Stimulated activated CD8-positive, alpha-beta memory T cell treated with anti-CD3 and anti-CD28 coated beads, Interleukin-15, amount 100 ng/mL, for 1 hour (primary cell): ENCODE data around the gene SFTA2.
"Not testable (repeated sequence)": the region's sequence is repeated elsewhere in the genome, so short reads cannot be mapped to it uniquely, and the experiment has no call there.

Source experiments
- DNase-seq: peaks from one replicate; pipeline ENCODE4 v3.0.0-alpha.2; 2020; ENCODE audit warnings: low read depth

Gene SFTA2

GRCh38 chr6:30931969-30932645 lies at the start of gene SFTA2:
Gene SFTA2 (minus strand): TSS chr6:30932170. CDS start chr6:30932096, 74 bp downstream.
- DNase-seq, result no peak

GRCh38 chr6:30979690-30980089 lies 47.7 kb upstream of the SFTA2 start:
- DNase-seq, result no peak

GRCh38 chr6:30979141-30979540 lies 47.2 kb upstream of the SFTA2 start:
- no peak for DNase-seq

- DNase-seq, result no peak
Measured at GRCh38 chr6:30974490-30975252, 42.7 kb upstream of the SFTA2 start.

GRCh38 chr6:30972816-30973215 lies 40.8 kb upstream of the SFTA2 start:
- DNase-seq, result no peak

- no peak for DNase-seq
Measured at GRCh38 chr6:30970946-30971345, 39.0 kb upstream of the SFTA2 start.

GRCh38 chr6:30969171-30969570 lies 37.2 kb upstream of the SFTA2 start:
- DNase-seq, result not testable (repeated sequence)

- no peak for DNase-seq
Measured at GRCh38 chr6:30966154-30966553, 34.2 kb upstream of the SFTA2 start.

GRCh38 chr6:30965140-30965601 lies 33.2 kb upstream of the SFTA2 start:
- DNase-seq, result no peak

GRCh38 chr6:30964075-30964474 lies 32.1 kb upstream of the SFTA2 start:
- no peak for DNase-seq

- DNase-seq, result no peak
Measured at GRCh38 chr6:30963641-30964040, 31.7 kb upstream of the SFTA2 start.

- no peak for DNase-seq
Measured at GRCh38 chr6:30962716-30963115, 30.7 kb upstream of the SFTA2 start.

GRCh38 chr6:30960907-30961673 lies 29.1 kb upstream of the SFTA2 start:
- no peak for DNase-seq

GRCh38 chr6:30957716-30958115 lies 25.7 kb upstream of the SFTA2 start:
- DNase-seq, result no peak

GRCh38 chr6:30955367-30956042 lies 23.5 kb upstream of the SFTA2 start:
- peak; percentile 50 for DNase-seq

GRCh38 chr6:30954631-30955366 lies 22.8 kb upstream of the SFTA2 start:
- DNase-seq, result no peak

- DNase-seq, result no peak
Measured at GRCh38 chr6:30951907-30952469, 20.0 kb upstream of the SFTA2 start.

GRCh38 chr6:30948811-30949210 lies 16.8 kb upstream of the SFTA2 start:
- no peak for DNase-seq

GRCh38 chr6:30947231-30947630 lies 15.3 kb upstream of the SFTA2 start:
- DNase-seq, result no peak

GRCh38 chr6:30945281-30945680 lies 13.3 kb upstream of the SFTA2 start:
- DNase-seq, result no peak

- no peak for DNase-seq
Measured at GRCh38 chr6:30944051-30944450, 12.1 kb upstream of the SFTA2 start.
